Trophoblast cell (in vitro differentiated cells and primary cell): ENCODE data around the gene PYDC1.
"Not testable (repeated sequence)": the region's sequence is repeated elsewhere in the genome, so short reads cannot be mapped to it uniquely, and the experiment has no call there.

Source experiments
- DNase-seq, 2 donors: peaks; one replicate each; pipeline ENCODE4 v3.0.0-alpha.2; 2016
- H2AFZ ChIP-seq: 2 replicates; pipeline ENCODE4 v1.6.1; 2013; ENCODE audit warnings: low read length, moderate library complexity, mild to moderate bottlenecking; ENCODE audit not compliant: insufficient read depth, poor library complexity
- H2AK5ac ChIP-seq: 2 replicates; pipeline ENCODE4 v1.6.1; 2013; ENCODE audit warnings: mild to moderate bottlenecking, low read length
- H2BK120ac ChIP-seq: 2 replicates; pipeline ENCODE4 v1.6.1; 2013; ENCODE audit warnings: low read length, mild to moderate bottlenecking, moderate library complexity; ENCODE audit not compliant: insufficient read depth, poor library complexity
- H2BK12ac ChIP-seq: 2 replicates; pipeline ENCODE4 v1.6.1; 2013; ENCODE audit warnings: mild to moderate bottlenecking, low read length, moderate library complexity
- H2BK5ac ChIP-seq: 2 replicates; pipeline ENCODE4 v1.6.1; 2013; ENCODE audit warnings: low read length, low read depth, moderate library complexity, mild to moderate bottlenecking; ENCODE audit not compliant: poor library complexity
- H3K14ac ChIP-seq: 2 replicates; pipeline ENCODE4 v1.6.1; 2013; ENCODE audit warnings: mild to moderate bottlenecking, low read length
- H3K18ac ChIP-seq: 2 replicates; pipeline ENCODE4 v1.6.1; 2013; ENCODE audit warnings: mild to moderate bottlenecking, low read length
- H3K23ac ChIP-seq: 2 replicates; pipeline ENCODE4 v1.6.1; 2013; ENCODE audit warnings: low read length
- H3K27ac ChIP-seq: 2 replicates; pipeline ENCODE4 v1.5.1; 2013; ENCODE audit warnings: low read depth, mild to moderate bottlenecking, inconsistent platforms, low read length, moderate library complexity
- H3K27me3 ChIP-seq: 2 replicates; pipeline ENCODE4 v1.6.1; 2013; ENCODE audit warnings: inconsistent platforms, mild to moderate bottlenecking, low read length, moderate library complexity; ENCODE audit not compliant: insufficient read depth
- H3K36me3 ChIP-seq, 2 experiments: 1 replicate in 1 of 2; 2 replicates in 1 of 2; pipeline ENCODE4 v1.6.1; 2013; ENCODE audit warnings: low read length in 2 of 2, mild to moderate bottlenecking in 2 of 2, moderate library complexity in 1 of 2; ENCODE audit not compliant: insufficient read depth in 2 of 2, control insufficient read depth in 1 of 2
- H3K4ac ChIP-seq: 2 replicates; pipeline ENCODE4 v1.6.1; 2013; ENCODE audit warnings: low read depth, mild to moderate bottlenecking, low read length, moderate library complexity
- H3K4me1 ChIP-seq, 2 experiments: 1 replicate in 1 of 2; 2 replicates in 1 of 2; pipeline ENCODE4 v1.6.1; 2013; ENCODE audit warnings: low read length in 2 of 2, mild to moderate bottlenecking in 2 of 2, moderate library complexity in 1 of 2; ENCODE audit not compliant: insufficient read depth in 2 of 2, control insufficient read depth in 1 of 2
- H3K4me2 ChIP-seq: 2 replicates; pipeline ENCODE4 v1.6.1; 2013; ENCODE audit warnings: inconsistent platforms, mild to moderate bottlenecking, low read length, moderate library complexity
- H3K4me3 ChIP-seq: 2 replicates; pipeline ENCODE4 v1.5.1; 2013; ENCODE audit warnings: mild to moderate bottlenecking, low read depth, low read length, inconsistent platforms
- H3K79me1 ChIP-seq: one replicate; pipeline ENCODE4 v1.6.1; 2013; ENCODE audit warnings: low read length
- H3K79me2 ChIP-seq: 2 replicates; pipeline ENCODE4 v1.6.1; 2013; ENCODE audit warnings: low read length, mild to moderate bottlenecking; ENCODE audit not compliant: control insufficient read depth, insufficient read depth, poor library complexity
- H3K9ac ChIP-seq: 2 replicates; pipeline ENCODE4 v1.6.1; 2013; ENCODE audit warnings: mild to moderate bottlenecking, low read length
- H3K9me3 ChIP-seq: 2 replicates; pipeline ENCODE4 v1.6.1; 2013; ENCODE audit warnings: low read depth, mild to moderate bottlenecking, control low read depth, inconsistent platforms, low read length; ENCODE audit not compliant: insufficient read depth
- H4K12ac ChIP-seq: 2 replicates; pipeline ENCODE4 v1.6.1; 2013; ENCODE audit warnings: low read depth, mild to moderate bottlenecking, low read length, moderate library complexity
- H4K8ac ChIP-seq: 2 replicates; pipeline ENCODE4 v1.6.1; 2013; ENCODE audit warnings: low read depth, mild to moderate bottlenecking, low read length, moderate library complexity
- H4K91ac ChIP-seq: one replicate; pipeline ENCODE4 v1.6.1; 2013; ENCODE audit warnings: low read depth, mild to moderate bottlenecking, low read length, moderate library complexity
- WGBS: extraction: QIAGEN DNeasy Blood & Tissue Kit; methylation state at CpG from one replicate; pipeline ENCODE4 v1.1.7; 2013; ENCODE audit warnings: missing lambda C conversion rate; ENCODE audit not compliant: insufficient read length, insufficient coverage; ENCODE audit errors: extremely low coverage; 5-methylcytosine and 5-hydroxymethylcytosine counted together

Gene PYDC1

GRCh38 chr16:31200821-31201568 is 15.9 kb downstream of the PYDC1 start:
- no peak overlapping the region for H3K23ac ChIP-seq
- no peak overlapping the region for H3K4ac ChIP-seq
- H4K91ac ChIP-seq, result no peak overlapping the region
- WGBS, result no CpG with 5 or more reads among the region's 8 CpGs
- no peak overlapping the region for H2BK12ac ChIP-seq
- peaks cover 11% of the 10 kb centered on the region for H3K27me3 ChIP-seq
- H3K4me3 ChIP-seq, result no peak overlapping the region
- H2BK5ac ChIP-seq, result no peak overlapping the region
- peaks cover 11 to 21% of the 10 kb centered on the region in 2 experiments for H3K36me3 ChIP-seq
- no peaks in the 10 kb centered on the region for H3K79me1 ChIP-seq
- H3K9me3 ChIP-seq, result peaks cover 4% of the 10 kb centered on the region
- no peak overlapping the region for H3K27ac ChIP-seq
- no peak overlapping the region for H3K9ac ChIP-seq
- no peak overlapping the region for H2AK5ac ChIP-seq
- H3K4me1 ChIP-seq, result peaks cover 9 to 11% of the 10 kb centered on the region in 2 experiments
- no peak overlapping the region for H3K4me2 ChIP-seq
- H4K8ac ChIP-seq, result no peak overlapping the region
- H3K14ac ChIP-seq, result no peak overlapping the region
- no peak overlapping the region for H2AFZ ChIP-seq
- H3K18ac ChIP-seq, result no peak overlapping the region
- no peak overlapping the region for H4K12ac ChIP-seq
- H3K79me2 ChIP-seq, result no peaks in the 10 kb centered on the region
- H2BK120ac ChIP-seq, result no peak overlapping the region
- DNase-seq, result peak; percentile 54 to 60

DNA sequence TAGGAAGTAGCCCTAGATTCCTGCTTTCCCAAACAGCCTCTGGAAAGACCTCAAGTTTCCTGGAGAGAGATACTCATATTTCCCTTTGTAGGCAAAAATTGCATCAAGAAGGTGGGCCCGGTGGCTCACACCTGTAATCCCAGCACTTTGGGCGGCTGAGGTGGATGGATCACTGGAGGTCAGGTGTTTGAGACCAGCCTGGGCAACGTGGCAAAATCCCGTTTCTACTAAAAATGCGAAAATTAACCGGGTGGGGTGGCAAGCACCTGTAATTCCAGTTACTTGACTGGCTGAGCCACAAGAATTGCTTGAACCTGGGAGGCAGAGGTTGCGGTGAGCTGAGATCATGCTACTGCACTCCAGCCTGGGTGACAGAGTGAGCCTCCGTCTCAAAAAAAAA is 16.8 kb downstream of the PYDC1 start:
- no CpG with 5 or more reads among the region's 8 CpGs for whole genome bisulfite sequencing
- not testable (repeated sequence) for H4K12ac ChIP-seq, H3K14ac ChIP-seq, H3K9ac ChIP-seq, H3K79me2 ChIP-seq, H2AFZ ChIP-seq, H2BK120ac ChIP-seq, H3K9me3 ChIP-seq, H3K4me3 ChIP-seq, H2BK5ac ChIP-seq, H2BK12ac ChIP-seq, H3K4me2 ChIP-seq, H4K91ac ChIP-seq, H3K18ac ChIP-seq, H3K23ac ChIP-seq, H3K27ac ChIP-seq, H3K79me1 ChIP-seq, H2AK5ac ChIP-seq, H3K4ac ChIP-seq, H4K8ac ChIP-seq
- H3K27me3 ChIP-seq, result peaks cover 11% of the 10 kb centered on the region
- peaks cover 18 to 30% of the 10 kb centered on the region in 2 experiments for H3K36me3 ChIP-seq
- peak in 1 of 2 donors; percentile 22 for DNase-seq
- peaks cover 9 to 11% of the 10 kb centered on the region in 2 experiments for H3K4me1 ChIP-seq

DNA sequence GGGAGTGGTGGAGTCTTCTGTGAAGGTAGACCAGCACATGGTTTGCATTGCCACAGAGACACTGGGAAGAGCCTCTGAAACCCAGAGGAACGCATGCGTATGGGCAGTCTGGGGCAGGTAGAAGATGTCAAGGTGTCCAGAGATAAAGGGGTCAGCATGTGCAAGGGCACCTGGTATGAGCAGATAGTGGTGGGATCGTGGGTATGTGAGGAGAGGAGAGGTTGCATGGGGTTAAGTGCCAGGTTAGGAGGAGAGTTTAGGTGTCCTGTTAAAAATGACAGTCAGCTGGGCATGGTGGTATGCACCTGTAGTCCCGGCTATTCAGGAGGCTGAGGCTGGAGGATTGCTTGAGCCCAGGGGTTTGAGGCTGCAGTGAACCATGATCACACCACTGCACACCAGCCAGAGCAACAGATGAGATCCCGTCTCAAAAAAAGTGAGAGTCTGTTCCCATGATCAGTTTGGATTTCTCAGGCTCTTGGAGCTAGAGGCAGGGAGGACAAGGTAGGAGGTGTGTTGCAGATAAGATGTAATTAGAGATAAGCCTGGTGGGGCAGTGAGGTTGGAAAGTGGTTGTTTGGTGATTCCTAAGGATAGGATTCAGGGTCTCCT is 17.4 kb downstream of the PYDC1 start:
- peak in 1 of 2 donors; percentile 18 for DNase-seq
- peaks cover 9 to 11% of the 10 kb centered on the region in 2 experiments for H3K4me1 ChIP-seq
- no peak overlapping the region for H3K4me3 ChIP-seq
- H4K8ac ChIP-seq, result no peak overlapping the region
- WGBS, result no CpG with 5 or more reads among the region's 5 CpGs
- H3K27me3 ChIP-seq, result peaks cover 11% of the 10 kb centered on the region
- H3K36me3 ChIP-seq, result peaks cover 21 to 35% of the 10 kb centered on the region in 2 experiments
- H3K14ac ChIP-seq, result no peak overlapping the region
- H2AFZ ChIP-seq, result no peak overlapping the region
- H2BK120ac ChIP-seq, result no peak overlapping the region
- H3K27ac ChIP-seq, result no peak overlapping the region
- no peaks in the 10 kb centered on the region for H3K79me2 ChIP-seq
- H3K9me3 ChIP-seq, result peaks cover 2% of the 10 kb centered on the region
- no peak overlapping the region for H3K9ac ChIP-seq
- no peak overlapping the region for H4K12ac ChIP-seq
- no peak overlapping the region for H3K23ac ChIP-seq
- H3K4ac ChIP-seq, result no peak overlapping the region
- no peak overlapping the region for H3K18ac ChIP-seq
- no peak overlapping the region for H3K4me2 ChIP-seq
- no peak overlapping the region for H2BK5ac ChIP-seq
- H3K79me1 ChIP-seq, result no peaks in the 10 kb centered on the region
- H2BK12ac ChIP-seq, result no peak overlapping the region
- no peak overlapping the region for H4K91ac ChIP-seq
- H2AK5ac ChIP-seq, result no peak overlapping the region

DNA sequence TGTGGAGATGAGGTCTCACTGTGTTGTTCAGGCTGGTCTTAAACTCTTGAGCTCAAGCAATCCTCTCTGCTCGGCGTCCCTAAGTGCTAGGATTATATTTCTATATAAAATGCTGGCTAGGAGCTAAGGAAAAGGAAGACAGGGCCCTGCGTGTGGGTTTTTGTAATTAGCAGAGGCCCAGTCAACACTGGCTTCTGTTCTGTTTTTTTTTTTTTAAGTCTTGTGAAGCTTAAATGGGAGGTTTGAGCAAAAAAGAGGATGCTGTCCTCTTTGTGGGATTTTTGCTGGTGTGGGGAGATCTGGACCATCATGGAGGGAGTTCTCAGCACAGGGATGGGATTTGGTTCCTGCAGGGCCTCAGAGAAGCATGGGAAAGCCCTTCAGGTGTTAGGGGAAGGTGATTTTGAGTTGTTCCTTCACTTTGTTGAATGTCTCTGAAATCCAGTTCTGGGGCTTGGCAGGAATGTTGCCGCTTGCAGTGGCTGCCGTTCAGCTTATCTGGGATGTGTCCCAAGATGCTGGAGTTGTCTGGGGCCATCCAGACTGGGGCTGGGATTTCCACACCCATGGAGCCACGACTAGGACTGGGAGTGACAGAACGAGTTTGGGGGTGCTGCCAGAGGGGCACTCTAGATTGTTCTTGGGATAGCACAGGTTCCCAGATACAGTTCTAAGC is 18.6 kb downstream of the PYDC1 start:
- peaks cover 9 to 11% of the 10 kb centered on the region in 2 experiments for H3K4me1 ChIP-seq
- no peak overlapping the region for H3K18ac ChIP-seq
- H3K27me3 ChIP-seq, result peaks cover 11% of the 10 kb centered on the region
- H4K91ac ChIP-seq, result no peak overlapping the region
- H3K27ac ChIP-seq, result no peak overlapping the region
- no CpG with 5 or more reads among the region's 7 CpGs for WGBS
- peaks cover 2% of the 10 kb centered on the region for H3K9me3 ChIP-seq
- peaks cover 30 to 46% of the 10 kb centered on the region in 2 experiments for H3K36me3 ChIP-seq
- H2AK5ac ChIP-seq, result no peak overlapping the region
- H2BK5ac ChIP-seq, result no peak overlapping the region
- no peak overlapping the region for H4K8ac ChIP-seq
- H4K12ac ChIP-seq, result no peak overlapping the region
- no peak overlapping the region for H3K14ac ChIP-seq
- no peak overlapping the region for H3K4ac ChIP-seq
- no peaks in the 10 kb centered on the region for H3K79me2 ChIP-seq
- no peak overlapping the region for H3K9ac ChIP-seq
- no peak overlapping the region for H3K4me3 ChIP-seq
- no peak overlapping the region for H2AFZ ChIP-seq
- H2BK12ac ChIP-seq, result no peak overlapping the region
- no peak overlapping the region for H3K23ac ChIP-seq
- no peaks in the 10 kb centered on the region for H3K79me1 ChIP-seq
- no peak overlapping the region for H3K4me2 ChIP-seq
- no peak overlapping the region for H2BK120ac ChIP-seq
- no peak for DNase-seq
